RPMI7951 (cell line): ENCODE results near the gene NUP43. TPM values are rescaled to one million over a fixed set of nuclear protein-coding genes. Genes with fewer than 3 reads are reported as not detected.
"Not testable (repeated sequence)": the region's sequence is repeated elsewhere in the genome, so short reads cannot be mapped to it uniquely, and the experiment has no call there.

Experiments used
- DNase-seq: peaks from one replicate; pipeline ENCODE4 v3.0.0-alpha.2; 2012; ENCODE audit warnings: low read depth
- total RNA-seq: library from RNA; depleted of rRNA; stranded (reverse); fragments of >200 nt; shearing (Covaris generic); gene quantifications from 2 replicates; pipeline ENCODE4 v1.2.3, GENCODE V29; 2014

Gene NUP43
- total RNA-seq, 1 experiment from 2014 or later: 45.7 TPM

GRCh38 chr6:149749082-149749593, 2.8 kb upstream of the NUP43 start:
- not testable (repeated sequence) for DNase-seq

- DNase-seq: not testable (repeated sequence)
These were observed 1.1 kb downstream of the NUP43 start for GRCh38 chr6:149745252-149745651.

- no peak for DNase-seq
These were observed 11.4 kb downstream of the NUP43 start for GRCh38 chr6:149734915-149735314.

GRCh38 chr6:149733089-149733720, 13.1 kb downstream of the NUP43 start:
- no peak for DNase-seq

- DNase-seq: no peak
These were observed 16.5 kb downstream of the NUP43 start for GRCh38 chr6:149729824-149730223.

- DNase-seq: no peak
These were observed 17.7 kb downstream of the NUP43 start for GRCh38 chr6:149728499-149729234.

- DNase-seq: no peak
These were observed 18.4 kb downstream of the NUP43 start for GRCh38 chr6:149727793-149728498.

- no peak for DNase-seq
These were observed 20.5 kb downstream of the NUP43 start for GRCh38 chr6:149725785-149726184.

GRCh38 chr6:149723771-149724417, 22.4 kb downstream of the NUP43 start:
- peak; percentile 84 for DNase-seq

- no peak for DNase-seq
These were observed 23.1 kb downstream of the NUP43 start for GRCh38 chr6:149723262-149723661.

GRCh38 chr6:149719531-149719930, 26.8 kb downstream of the NUP43 start:
- no peak for DNase-seq

GRCh38 chr6:149717588-149718458, 28.5 kb downstream of the NUP43 start, which contains the start of gene LATS1:
TSS of gene LATS1 (minus strand) at chr6:149718101. CDS start at chr6:149702126, 15,975 bp downstream.
- peak; percentile 93 for DNase-seq

- DNase-seq: no peak
These were observed 29.1 kb downstream of the NUP43 start for GRCh38 chr6:149717255-149717587.

- peak; percentile 41 for DNase-seq
These were observed 30.0 kb downstream of the NUP43 start for GRCh38 chr6:149716181-149716963.

- no peak for DNase-seq
These were observed 31.9 kb downstream of the NUP43 start for GRCh38 chr6:149714442-149714841.

- no peak for DNase-seq
These were observed 34.6 kb downstream of the NUP43 start for GRCh38 chr6:149711711-149712110.

- no peak for DNase-seq
These were observed 44.6 kb downstream of the NUP43 start for GRCh38 chr6:149701714-149702113.

GRCh38 chr6:149699150-149699549, 47.2 kb downstream of the NUP43 start:
- no peak for DNase-seq

- no peak for DNase-seq
These were observed 48.2 kb downstream of the NUP43 start for GRCh38 chr6:149698175-149698574.

GRCh38 chr6:149696901-149697300, 49.4 kb downstream of the NUP43 start:
- DNase-seq: no peak
